Mesangial cell (primary cell): ENCODE measurements around the gene ABCA13. TPM values are rescaled to one million over a fixed set of nuclear protein-coding genes. Genes with fewer than 3 reads are reported as not detected.

Source experiments
- total RNA-seq: library from RNA; depleted of rRNA; stranded (reverse); fragments of >200 nt; gene quantifications from 2 replicates; pipeline ENCODE4 v1.2.3, GENCODE V29; 2015

ABCA13 gene, protein sequence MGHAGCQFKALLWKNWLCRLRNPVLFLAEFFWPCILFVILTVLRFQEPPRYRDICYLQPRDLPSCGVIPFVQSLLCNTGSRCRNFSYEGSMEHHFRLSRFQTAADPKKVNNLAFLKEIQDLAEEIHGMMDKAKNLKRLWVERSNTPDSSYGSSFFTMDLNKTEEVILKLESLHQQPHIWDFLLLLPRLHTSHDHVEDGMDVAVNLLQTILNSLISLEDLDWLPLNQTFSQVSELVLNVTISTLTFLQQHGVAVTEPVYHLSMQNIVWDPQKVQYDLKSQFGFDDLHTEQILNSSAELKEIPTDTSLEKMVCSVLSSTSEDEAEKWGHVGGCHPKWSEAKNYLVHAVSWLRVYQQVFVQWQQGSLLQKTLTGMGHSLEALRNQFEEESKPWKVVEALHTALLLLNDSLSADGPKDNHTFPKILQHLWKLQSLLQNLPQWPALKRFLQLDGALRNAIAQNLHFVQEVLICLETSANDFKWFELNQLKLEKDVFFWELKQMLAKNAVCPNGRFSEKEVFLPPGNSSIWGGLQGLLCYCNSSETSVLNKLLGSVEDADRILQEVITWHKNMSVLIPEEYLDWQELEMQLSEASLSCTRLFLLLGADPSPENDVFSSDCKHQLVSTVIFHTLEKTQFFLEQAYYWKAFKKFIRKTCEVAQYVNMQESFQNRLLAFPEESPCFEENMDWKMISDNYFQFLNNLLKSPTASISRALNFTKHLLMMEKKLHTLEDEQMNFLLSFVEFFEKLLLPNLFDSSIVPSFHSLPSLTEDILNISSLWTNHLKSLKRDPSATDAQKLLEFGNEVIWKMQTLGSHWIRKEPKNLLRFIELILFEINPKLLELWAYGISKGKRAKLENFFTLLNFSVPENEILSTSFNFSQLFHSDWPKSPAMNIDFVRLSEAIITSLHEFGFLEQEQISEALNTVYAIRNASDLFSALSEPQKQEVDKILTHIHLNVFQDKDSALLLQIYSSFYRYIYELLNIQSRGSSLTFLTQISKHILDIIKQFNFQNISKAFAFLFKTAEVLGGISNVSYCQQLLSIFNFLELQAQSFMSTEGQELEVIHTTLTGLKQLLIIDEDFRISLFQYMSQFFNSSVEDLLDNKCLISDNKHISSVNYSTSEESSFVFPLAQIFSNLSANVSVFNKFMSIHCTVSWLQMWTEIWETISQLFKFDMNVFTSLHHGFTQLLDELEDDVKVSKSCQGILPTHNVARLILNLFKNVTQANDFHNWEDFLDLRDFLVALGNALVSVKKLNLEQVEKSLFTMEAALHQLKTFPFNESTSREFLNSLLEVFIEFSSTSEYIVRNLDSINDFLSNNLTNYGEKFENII (N-terminal part only)
- total RNA-seq: 0.38 and 0.65 TPM in 2 replicates

DNA sequence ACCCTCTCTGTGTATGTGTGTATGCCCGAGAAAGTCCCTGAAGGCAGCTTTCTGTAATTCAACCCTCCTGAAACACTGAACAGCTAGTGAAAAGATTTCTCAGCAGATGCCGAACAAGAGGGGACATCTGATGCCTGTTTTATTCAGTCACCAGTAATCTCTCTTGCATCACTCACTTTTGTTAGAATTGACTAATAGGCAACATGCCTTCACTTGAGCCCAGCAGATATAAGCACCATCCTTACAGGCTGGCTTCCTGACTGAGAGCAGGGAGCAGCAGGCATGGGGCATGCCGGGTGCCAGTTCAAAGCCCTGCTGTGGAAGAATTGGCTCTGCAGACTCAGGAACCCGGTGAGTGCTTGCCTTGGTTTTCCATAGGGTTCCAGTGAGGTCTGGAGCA is at the start of gene ABCA13:
Gene ABCA13, plus strand, starts transcription at position 257 of the 400 bp plus-strand sequence. Its CDS starts 26 bp downstream, at position 283.

Other genes starting within 250 kb of the ABCA13 start
- gene PKD1L1, start 223.0 kb upstream of the ABCA13 start, total RNA-seq: under 0.01 TPM in 1 of 2 replicates, not detected in the other
- gene HUS1, start 191.8 kb upstream of the ABCA13 start, total RNA-seq: 10.9 and 16.3 TPM in 2 replicates
- 0.51 TPM in 1 of 2 replicates, not detected in the other for gene SUN3, start 142.4 kb upstream of the ABCA13 start, total RNA-seq
- 0.13 and 0.16 TPM in 2 replicates for gene C7orf57, start 135.9 kb upstream of the ABCA13 start, total RNA-seq
- 27.4 and 39.6 TPM in 2 replicates for gene UPP1, start 82.2 kb upstream of the ABCA13 start, total RNA-seq